Spleen (tissue), 7 donors: ENCODE results near the gene RSF1.

ENCODE experiments used
- CTCF ChIP-seq, 11 experiments: fragments of 200-600 bp in 7 of 11; fragments of 450-650 bp in 4 of 11; sonication (generic) in 4 of 11; IDR thresholded peaks in 8 of 11; conservative IDR thresholded peaks in 3 of 11; 1 replicate in 7 of 11; 2 replicates in 4 of 11; pipeline versions ENCODE4 v1.4.0 to v1.8.0; 2016 to 2021; ENCODE audit warnings: antibody characterized with exemption in 11 of 11, inconsistent platforms in 4 of 11, mild to moderate bottlenecking in 1 of 11
- POLR2A ChIP-seq, 3 donors: fragments of 450-650 bp; IDR thresholded peaks; one replicate each; pipeline ENCODE4 v1.5.1; 2017; ENCODE audit warnings: antibody characterized with exemption in 3 of 3, mild to moderate bottlenecking in 1 of 3
- donor health status: DM: no; HTN: no; CAD: no; lungs with moderate emphysema.
- donor health status: DM: no; HTN: no; CAD: no.
- donor health status: DM: no; HTN: no; CAD: no.

- TF ChIP-seq CTCF (IDR thresholded peaks at IDR 0.05 in 8 of 11, conservative IDR thresholded peaks at IDR 0.05 in 3 of 11): no peak
- TF ChIP-seq POLR2A (IDR thresholded peaks at IDR 0.05): no peak
These were observed 129.9 kb downstream of the RSF1 start for GRCh38 chr11:77690649-77691048.
